Natural killer cell (primary cell): ENCODE results near the gene SOX6. TPM values are rescaled to one million over a fixed set of nuclear protein-coding genes. Genes with fewer than 3 reads are reported as not detected.

Experiments
- ATAC-seq, 3 donors: fragments of 150-1000 bp in 2 of 3; fragments of 200-7000 bp in 1 of 3; cut with Tn5 transposase; 1 replicate in 1 of 3; 2 replicates in 2 of 3; pipeline ENCODE4 v1.10.0; 2021; ENCODE audit warnings: mild to moderate bottlenecking in 2 of 3, moderate library complexity in 2 of 3
- DNase-seq, 2 donors: peaks; one replicate each; pipeline versions ENCODE4 v3.0.0 to v3.0.0-alpha.2; 2013 to 2021; ENCODE audit warnings: mixed read lengths in 1 of 2
- H3K27ac ChIP-seq: one replicate; pipeline ENCODE4 v1.5.1; 2013; ENCODE audit warnings: mild to moderate bottlenecking, low read length
- H3K27me3 ChIP-seq: one replicate; pipeline ENCODE4 v1.6.1; 2013; ENCODE audit warnings: low read length; ENCODE audit not compliant: control insufficient read depth, insufficient read depth
- H3K36me3 ChIP-seq: one replicate; pipeline ENCODE4 v1.6.1; 2013; ENCODE audit warnings: low read length; ENCODE audit not compliant: control insufficient read depth, insufficient read depth
- H3K4me1 ChIP-seq: one replicate; pipeline ENCODE4 v1.6.1; 2013; ENCODE audit warnings: low read length; ENCODE audit not compliant: control insufficient read depth, insufficient read depth
- H3K4me3 ChIP-seq: one replicate; pipeline ENCODE4 v1.5.1; 2013; ENCODE audit warnings: low read length
- H3K9me3 ChIP-seq: one replicate; pipeline ENCODE4 v1.6.1; 2013; ENCODE audit warnings: low read length; ENCODE audit not compliant: control insufficient read depth, insufficient read depth
- H3K27ac Mint-ChIP-seq, 2 donors: one replicate each; pipeline ENCODE4 v1.8.0; 2022; ENCODE audit warnings: mild to moderate bottlenecking in 2 of 2, mixed read lengths in 2 of 2, moderate library complexity in 1 of 2
- H3K27me3 Mint-ChIP-seq, 2 donors: one replicate each; pipeline ENCODE4 v1.8.0; 2022; ENCODE audit warnings: low read depth in 2 of 2, mixed read lengths in 2 of 2
- H3K36me3 Mint-ChIP-seq: one replicate; pipeline ENCODE4 v1.8.0; 2022; ENCODE audit warnings: mixed read lengths
- H3K4me1 Mint-ChIP-seq, 2 donors: one replicate each; pipeline ENCODE4 v1.8.0; 2022; ENCODE audit warnings: mixed read lengths in 2 of 2
- H3K4me3 Mint-ChIP-seq: one replicate; pipeline ENCODE4 v1.8.0; 2022; ENCODE audit warnings: mild to moderate bottlenecking, moderate library complexity, mixed read lengths
- H3K9me3 Mint-ChIP-seq, 2 donors: one replicate each; pipeline ENCODE4 v1.8.0; 2022; ENCODE audit warnings: mixed read lengths in 2 of 2
- WGBS: methylation state at CpG from one replicate; pipeline ENCODE4 v1.1.7; 2013; ENCODE audit warnings: missing lambda C conversion rate; ENCODE audit not compliant: insufficient coverage; 5-methylcytosine and 5-hydroxymethylcytosine counted together
- intact Hi-C: fragments of 100-400 bp; cut with micrococcal nuclease; formaldehyde crosslinking; loops from one replicate; pipeline ENCODE4 v1.14.2; 2022
- total RNA-seq, 4 donors: library from RNA; stranded (reverse); fragments of 120-200 nt in 1 of 4; gene quantifications; one replicate each; pipeline versions ENCODE4 v1.2.3 to v1.2.4, GENCODE V29; 2013 to 2022
- TF ChIP-seq, protein P1 (sequence below): fragments of 200-600 bp; IDR thresholded peaks from one replicate; pipeline ENCODE4 v1.8.0; 2022; ENCODE audit warnings: antibody characterized with exemption

SOX6 gene
- total RNA-seq, 3 donors from 2014 or later (not counting 1 experiment from before 2014, with no cell fraction given), result 0.27 TPM; not detected in 2

- H3K9me3 ChIP-seq, result no peaks in the 10 kb centered on the region
- Mint-ChIP-seq H3K9me3 (peaks cover 2 to 6% of the 10 kb centered on the region in 2 donors), H3K4me1 (no peaks in the 10 kb centered on the region), H3K4me3 (no peak overlapping the region), H3K27me3 (peaks cover 0 to 7% of the 10 kb centered on the region in 2 donors), H3K36me3 (no peaks in the 10 kb centered on the region), H3K27ac (no peak overlapping the region)
- H3K27ac ChIP-seq, result no peak overlapping the region
- no peaks in the 10 kb centered on the region for H3K36me3 ChIP-seq
- no peak for ATAC-seq
- WGBS, result 82% methylated on average over 3 of the region's 3 CpGs
- no peaks in the 10 kb centered on the region for H3K4me1 ChIP-seq
- H3K4me3 ChIP-seq, result no peak overlapping the region
- no peak for DNase-seq
- intact Hi-C loops, result no loop called here
- TF ChIP-seq, protein P1, sequence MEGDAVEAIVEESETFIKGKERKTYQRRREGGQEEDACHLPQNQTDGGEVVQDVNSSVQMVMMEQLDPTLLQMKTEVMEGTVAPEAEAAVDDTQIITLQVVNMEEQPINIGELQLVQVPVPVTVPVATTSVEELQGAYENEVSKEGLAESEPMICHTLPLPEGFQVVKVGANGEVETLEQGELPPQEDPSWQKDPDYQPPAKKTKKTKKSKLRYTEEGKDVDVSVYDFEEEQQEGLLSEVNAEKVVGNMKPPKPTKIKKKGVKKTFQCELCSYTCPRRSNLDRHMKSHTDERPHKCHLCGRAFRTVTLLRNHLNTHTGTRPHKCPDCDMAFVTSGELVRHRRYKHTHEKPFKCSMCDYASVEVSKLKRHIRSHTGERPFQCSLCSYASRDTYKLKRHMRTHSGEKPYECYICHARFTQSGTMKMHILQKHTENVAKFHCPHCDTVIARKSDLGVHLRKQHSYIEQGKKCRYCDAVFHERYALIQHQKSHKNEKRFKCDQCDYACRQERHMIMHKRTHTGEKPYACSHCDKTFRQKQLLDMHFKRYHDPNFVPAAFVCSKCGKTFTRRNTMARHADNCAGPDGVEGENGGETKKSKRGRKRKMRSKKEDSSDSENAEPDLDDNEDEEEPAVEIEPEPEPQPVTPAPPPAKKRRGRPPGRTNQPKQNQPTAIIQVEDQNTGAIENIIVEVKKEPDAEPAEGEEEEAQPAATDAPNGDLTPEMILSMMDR, result no peak
- H3K27me3 ChIP-seq, result no peaks in the 10 kb centered on the region
Observed at GRCh38 chr11:15991215-15991614, 365.1 kb downstream of the SOX6 start.

- no peak overlapping the region for H3K27ac ChIP-seq
- Mint-ChIP-seq H3K9me3 (peaks cover 0 to 6% of the 10 kb centered on the region in 2 donors), H3K36me3 (no peaks in the 10 kb centered on the region), H3K27me3 (peaks cover 0 to 7% of the 10 kb centered on the region in 2 donors), H3K4me1 (no peaks in the 10 kb centered on the region), H3K27ac (no peak overlapping the region), H3K4me3 (no peak overlapping the region)
- H3K36me3 ChIP-seq, result no peaks in the 10 kb centered on the region
- DNase-seq (no peak), ATAC-seq (no peak)
- H3K9me3 ChIP-seq, result no peaks in the 10 kb centered on the region
- WGBS, result 67% methylated on average over 1 of the region's 1 CpG
- H3K4me1 ChIP-seq, result no peaks in the 10 kb centered on the region
- no peaks in the 10 kb centered on the region for H3K27me3 ChIP-seq
- H3K4me3 ChIP-seq, result no peak overlapping the region
- intact Hi-C loops, result no loop called here
- TF ChIP-seq, protein P1, result no peak
Observed at GRCh38 chr11:15989685-15990084, 366.7 kb downstream of the SOX6 start.

DNA sequence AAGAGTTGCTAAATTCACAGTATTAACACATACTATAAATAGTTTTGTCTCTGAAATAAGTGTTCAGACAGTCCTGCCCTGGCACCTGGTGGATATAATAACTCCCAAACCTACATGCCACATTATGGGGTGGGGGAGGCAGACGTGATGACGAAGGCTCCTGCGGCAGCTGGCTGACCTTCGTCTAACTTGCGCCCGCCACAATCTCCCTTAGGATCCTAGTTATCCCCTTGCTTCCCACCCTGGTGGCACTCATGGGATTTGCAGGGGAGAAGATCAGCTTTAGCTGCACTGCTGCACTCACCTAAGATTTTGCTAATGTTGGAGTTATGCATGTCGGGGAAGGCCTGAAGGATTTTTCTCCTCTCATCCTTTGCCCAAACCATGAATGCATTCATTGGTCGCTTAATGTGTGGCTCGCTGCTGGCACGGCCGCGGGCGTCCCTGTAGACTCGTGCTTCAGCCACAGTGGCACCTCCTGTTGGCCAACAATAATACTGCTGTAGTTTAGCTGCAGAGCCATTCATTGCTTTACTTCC, 367.6 kb downstream of the SOX6 start:
- H3K27me3 ChIP-seq, result no peaks in the 10 kb centered on the region
- TF ChIP-seq, protein P1, result no peak
- H3K4me3 ChIP-seq, result no peak overlapping the region
- ATAC-seq (no peak), DNase-seq (no peak)
- Mint-ChIP-seq H3K27me3 (peaks cover 0 to 3% of the 10 kb centered on the region in 2 donors), H3K36me3 (no peaks in the 10 kb centered on the region), H3K9me3 (peaks cover 0 to 3% of the 10 kb centered on the region in 2 donors), H3K27ac (no peak overlapping the region), H3K4me1 (no peaks in the 10 kb centered on the region), H3K4me3 (no peak overlapping the region)
- no peaks in the 10 kb centered on the region for H3K9me3 ChIP-seq
- intact Hi-C loops, result no loop called here
- no peaks in the 10 kb centered on the region for H3K36me3 ChIP-seq
- WGBS, result 90% methylated on average over 14 of the region's 14 CpGs
- H3K27ac ChIP-seq, result no peak overlapping the region
- H3K4me1 ChIP-seq, result no peaks in the 10 kb centered on the region

- no peaks in the 10 kb centered on the region for H3K9me3 ChIP-seq
- peaks cover 0 to 3% of the 10 kb centered on the region in 2 donors for H3K27me3 Mint-ChIP-seq
- ATAC-seq, result no peak
- H3K4me3 Mint-ChIP-seq, result no peak overlapping the region
- no peak overlapping the region for H3K27ac ChIP-seq
- no peaks in the 10 kb centered on the region for H3K4me1 ChIP-seq
- intact Hi-C loops, result no loop called here
- peaks cover 0 to 3% of the 10 kb centered on the region in 2 donors for H3K9me3 Mint-ChIP-seq
- WGBS, result 40% methylated on average over 1 of the region's 2 CpGs
- no peaks in the 10 kb centered on the region for H3K36me3 ChIP-seq
- TF ChIP-seq, protein P1, result no peak
- no peak overlapping the region for H3K4me3 ChIP-seq
- no peak for DNase-seq
- no peaks in the 10 kb centered on the region for H3K27me3 ChIP-seq
- H3K27ac Mint-ChIP-seq, result no peak overlapping the region
- H3K4me1 Mint-ChIP-seq, result no peaks in the 10 kb centered on the region
- H3K36me3 Mint-ChIP-seq, result no peaks in the 10 kb centered on the region
Observed at GRCh38 chr11:15988016-15988550, 368.3 kb downstream of the SOX6 start.
